Neural progenitor cell (in vitro differentiated cells): ENCODE results near the gene HIRA. TPM values are rescaled to one million over a fixed set of nuclear protein-coding genes. Genes with fewer than 3 reads are reported as not detected.

ENCODE experiments used
- DNase-seq: peaks from one replicate; pipeline ENCODE4 v3.0.0-alpha.2; 2016; ENCODE audit warnings: low spot score
- H2AFZ ChIP-seq: fragments of 200-600 bp; sonication (generic); replicated peaks from 2 replicates; pipeline ENCODE4 v1.6.1; 2016; ENCODE audit warnings: antibody characterized with exemption
- H3F3A ChIP-seq: fragments of 200-600 bp; sonication (generic); 2 replicates; pipeline ENCODE4 v1.6.1; 2016; ENCODE audit warnings: antibody characterized with exemption, low read depth
- H3K27ac ChIP-seq: fragments of 200-600 bp; sonication (generic); 2 replicates; pipeline ENCODE4 v1.5.1; 2016; ENCODE audit warnings: mild to moderate bottlenecking
- H3K27me3 ChIP-seq: fragments of 200-600 bp; sonication (generic); 2 replicates; pipeline ENCODE4 v1.6.1; 2016; ENCODE audit warnings: mild to moderate bottlenecking, moderate library complexity
- H3K36me3 ChIP-seq: fragments of 200-600 bp; sonication (generic); 2 replicates; pipeline ENCODE4 v1.5.1; 2016
- H3K4me1 ChIP-seq: fragments of 200-600 bp; sonication (generic); 2 replicates; pipeline ENCODE4 v1.6.1; 2016; ENCODE audit warnings: mixed run types
- H3K4me2 ChIP-seq: fragments of 200-600 bp; sonication (generic); 2 replicates; pipeline ENCODE4 v1.6.1; 2016
- H3K4me3 ChIP-seq: fragments of 200-600 bp; sonication (generic); 2 replicates; pipeline ENCODE4 v1.5.1; 2016
- H3K79me2 ChIP-seq: fragments of 200-600 bp; sonication (generic); 2 replicates; pipeline ENCODE4 v1.6.1; 2016; ENCODE audit warnings: low read depth
- H3K9ac ChIP-seq: fragments of 200-600 bp; sonication (generic); 2 replicates; pipeline ENCODE4 v1.6.1; 2016
- H3K9me3 ChIP-seq: fragments of 200-600 bp; sonication (generic); 2 replicates; pipeline ENCODE4 v1.5.1; 2016; ENCODE audit warnings: low read depth
- H4K20me1 ChIP-seq: fragments of 200-600 bp; sonication (generic); 2 replicates; pipeline ENCODE4 v1.6.1; 2016; ENCODE audit warnings: low read depth
- H3K27ac Mint-ChIP-seq: 3 replicates; pipeline ENCODE4 v1.8.0; 2021; ENCODE audit warnings: mixed read lengths
- H3K27me3 Mint-ChIP-seq: 2 replicates; pipeline ENCODE4 v1.8.0; 2022; ENCODE audit warnings: low read depth, mild to moderate bottlenecking, inconsistent platforms, moderate library complexity, mixed read lengths; ENCODE audit not compliant: insufficient read depth
- H3K36me3 Mint-ChIP-seq: 3 replicates; pipeline ENCODE4 v1.8.0; 2021; ENCODE audit warnings: mixed read lengths
- H3K4me1 Mint-ChIP-seq: 3 replicates; pipeline ENCODE4 v1.8.0; 2021; ENCODE audit warnings: mixed read lengths
- H3K4me3 Mint-ChIP-seq: 3 replicates; pipeline ENCODE4 v1.8.0; 2021; ENCODE audit warnings: mild to moderate bottlenecking, moderate library complexity, mixed read lengths
- H3K9me3 Mint-ChIP-seq: 3 replicates; pipeline ENCODE4 v1.8.0; 2020; ENCODE audit warnings: mixed read lengths
- EZH2 ChIP-seq: fragments of 200-600 bp; sonication (generic); IDR thresholded peaks from 2 replicates; pipeline ENCODE4 v1.6.1; 2017; ENCODE audit warnings: antibody characterized with exemption, mild to moderate bottlenecking, moderate library complexity
- EZH2phosphoT487 ChIP-seq: fragments of 200-600 bp; sonication (generic); IDR thresholded peaks from 2 replicates; pipeline ENCODE4 v1.6.1; 2017; ENCODE audit warnings: antibody characterized with exemption
- total RNA-seq: library from RNA; depleted of rRNA; stranded (reverse); fragments of >200 nt; gene quantifications from 2 replicates; pipeline ENCODE4 v1.2.3, GENCODE V29; 2015; ENCODE audit warnings: low replicate concordance
- TF ChIP-seq, protein P1 (sequence below): fragments of 200-600 bp; sonication (generic); IDR thresholded peaks from 2 replicates; pipeline ENCODE4 v1.5.1; 2017; ENCODE audit warnings: antibody characterized with exemption, mild to moderate bottlenecking

Gene HIRA
- total RNA-seq, 1 donor from 2014 or later: 18.9 TPM

DNA sequence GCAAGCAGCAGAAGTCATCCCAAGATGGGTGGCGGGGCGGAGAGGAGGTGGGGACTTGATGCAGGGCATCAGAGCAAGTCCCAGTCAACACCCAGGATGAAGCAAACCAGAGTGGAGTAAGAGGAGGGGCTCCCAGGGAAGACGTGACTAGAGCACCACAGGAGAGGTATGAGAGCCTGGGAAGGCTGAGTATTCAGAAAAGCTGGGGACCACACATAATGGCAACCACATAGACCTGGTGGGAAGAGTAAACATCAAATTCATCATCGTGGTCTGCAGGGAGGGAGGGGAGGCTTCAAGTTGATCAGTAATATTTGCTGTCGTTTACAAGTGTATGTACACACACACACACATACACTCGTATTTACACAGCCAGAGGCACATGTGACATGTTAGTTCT lies 79.3 kb downstream of the HIRA start:
- Mint-ChIP-seq H3K36me3 (peaks cover 39% of the 10 kb centered on the region), H3K27me3 (no peaks in the 10 kb centered on the region), H3K4me3 (no peak overlapping the region), H3K4me1 (no peaks in the 10 kb centered on the region), H3K27ac (no peak overlapping the region), H3K9me3 (no peaks in the 10 kb centered on the region)
- TF ChIP-seq, protein P1, sequence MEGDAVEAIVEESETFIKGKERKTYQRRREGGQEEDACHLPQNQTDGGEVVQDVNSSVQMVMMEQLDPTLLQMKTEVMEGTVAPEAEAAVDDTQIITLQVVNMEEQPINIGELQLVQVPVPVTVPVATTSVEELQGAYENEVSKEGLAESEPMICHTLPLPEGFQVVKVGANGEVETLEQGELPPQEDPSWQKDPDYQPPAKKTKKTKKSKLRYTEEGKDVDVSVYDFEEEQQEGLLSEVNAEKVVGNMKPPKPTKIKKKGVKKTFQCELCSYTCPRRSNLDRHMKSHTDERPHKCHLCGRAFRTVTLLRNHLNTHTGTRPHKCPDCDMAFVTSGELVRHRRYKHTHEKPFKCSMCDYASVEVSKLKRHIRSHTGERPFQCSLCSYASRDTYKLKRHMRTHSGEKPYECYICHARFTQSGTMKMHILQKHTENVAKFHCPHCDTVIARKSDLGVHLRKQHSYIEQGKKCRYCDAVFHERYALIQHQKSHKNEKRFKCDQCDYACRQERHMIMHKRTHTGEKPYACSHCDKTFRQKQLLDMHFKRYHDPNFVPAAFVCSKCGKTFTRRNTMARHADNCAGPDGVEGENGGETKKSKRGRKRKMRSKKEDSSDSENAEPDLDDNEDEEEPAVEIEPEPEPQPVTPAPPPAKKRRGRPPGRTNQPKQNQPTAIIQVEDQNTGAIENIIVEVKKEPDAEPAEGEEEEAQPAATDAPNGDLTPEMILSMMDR: no peak
- TF ChIP-seq EZH2 (no peak), EZH2phosphoT487 (no peak)
- H3K4me1 ChIP-seq: no peaks in the 10 kb centered on the region
- no peaks in the 10 kb centered on the region for H3K36me3 ChIP-seq
- H3K79me2 ChIP-seq: no peaks in the 10 kb centered on the region
- no peak overlapping the region for H3K9ac ChIP-seq
- no peaks in the 10 kb centered on the region for H3K27me3 ChIP-seq
- H3K27ac ChIP-seq: no peak overlapping the region
- H4K20me1 ChIP-seq: no peaks in the 10 kb centered on the region
- H3K4me3 ChIP-seq: no peak overlapping the region
- H3F3A ChIP-seq: no peaks in the 10 kb centered on the region
- no peaks in the 10 kb centered on the region for H3K9me3 ChIP-seq
- H2AFZ ChIP-seq: no peak overlapping the region
- H3K4me2 ChIP-seq: no peak overlapping the region
- no peak for DNase-seq

DNA sequence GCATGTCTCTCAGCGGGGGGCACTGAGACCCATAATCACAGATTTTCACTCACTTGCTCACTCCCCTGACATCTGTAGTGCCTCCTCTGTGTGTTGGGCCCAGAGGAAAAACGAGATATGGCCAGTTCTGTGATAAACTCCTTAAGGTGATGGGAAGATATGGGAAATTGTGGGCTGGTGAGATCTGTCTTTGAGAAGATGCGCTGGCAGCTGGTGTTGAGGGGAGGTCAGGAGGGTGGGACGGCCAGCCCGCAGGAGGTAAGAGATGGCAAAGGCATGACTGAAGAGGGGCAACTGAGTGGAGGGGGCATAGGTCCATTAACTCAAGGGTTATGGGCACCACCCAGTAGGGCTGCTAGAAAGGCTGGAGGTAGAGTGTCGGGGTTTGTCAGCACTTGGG lies 79.9 kb downstream of the HIRA start:
- H4K20me1 ChIP-seq: no peaks in the 10 kb centered on the region
- H3K27me3 ChIP-seq: no peaks in the 10 kb centered on the region
- H3K4me1 ChIP-seq: no peaks in the 10 kb centered on the region
- DNase-seq: no peak
- no peaks in the 10 kb centered on the region for H3K79me2 ChIP-seq
- H2AFZ ChIP-seq: no peak overlapping the region
- Mint-ChIP-seq H3K4me3 (no peak overlapping the region), H3K27ac (no peak overlapping the region), H3K9me3 (no peaks in the 10 kb centered on the region), H3K36me3 (peaks cover 44% of the 10 kb centered on the region), H3K4me1 (no peaks in the 10 kb centered on the region), H3K27me3 (no peaks in the 10 kb centered on the region)
- no peaks in the 10 kb centered on the region for H3K9me3 ChIP-seq
- no peak overlapping the region for H3K4me2 ChIP-seq
- H3K9ac ChIP-seq: no peak overlapping the region
- H3K4me3 ChIP-seq: no peak overlapping the region
- no peaks in the 10 kb centered on the region for H3K36me3 ChIP-seq
- TF ChIP-seq, protein P1: no peak
- no peak for TF ChIP-seq EZH2
- no peak for TF ChIP-seq EZH2phosphoT487
- H3K27ac ChIP-seq: no peak overlapping the region
- no peaks in the 10 kb centered on the region for H3F3A ChIP-seq

DNA sequence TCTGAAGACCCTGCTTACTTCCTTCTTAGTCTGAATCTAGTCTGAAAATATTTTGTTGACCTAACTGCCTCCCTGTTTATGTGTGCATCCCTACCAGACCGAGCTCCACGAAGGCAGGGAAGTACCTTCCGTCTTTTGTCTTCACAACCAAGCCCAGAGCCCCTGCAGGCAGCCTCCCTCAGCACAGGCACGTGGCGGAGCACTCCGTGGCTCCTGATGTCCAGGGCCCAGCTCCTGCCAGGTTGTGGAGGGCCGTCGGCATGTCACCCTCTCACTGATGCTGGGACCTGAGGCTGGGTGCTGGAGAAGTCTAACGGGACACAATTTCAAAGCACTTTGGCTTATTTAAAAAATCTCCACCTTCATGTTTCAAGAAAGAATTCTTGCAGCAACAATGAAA lies 80.6 kb downstream of the HIRA start:
- H2AFZ ChIP-seq: no peak overlapping the region
- no peaks in the 10 kb centered on the region for H3K79me2 ChIP-seq
- H4K20me1 ChIP-seq: no peaks in the 10 kb centered on the region
- DNase-seq: no peak
- H3K4me1 Mint-ChIP-seq: no peaks in the 10 kb centered on the region
- peaks cover 2% of the 10 kb centered on the region for H3K9me3 Mint-ChIP-seq
- H3K36me3 ChIP-seq: no peaks in the 10 kb centered on the region
- H3K4me1 ChIP-seq: no peaks in the 10 kb centered on the region
- no peaks in the 10 kb centered on the region for H3K27me3 Mint-ChIP-seq
- no peaks in the 10 kb centered on the region for H3F3A ChIP-seq
- TF ChIP-seq EZH2: no peak
- no peak for TF ChIP-seq EZH2phosphoT487
- TF ChIP-seq, protein P1: no peak
- no peak overlapping the region for H3K27ac ChIP-seq
- H3K4me3 Mint-ChIP-seq: no peak overlapping the region
- H3K4me2 ChIP-seq: no peak overlapping the region
- no peak overlapping the region for H3K27ac Mint-ChIP-seq
- H3K27me3 ChIP-seq: no peaks in the 10 kb centered on the region
- no peak overlapping the region for H3K9ac ChIP-seq
- no peak overlapping the region for H3K4me3 ChIP-seq
- H3K36me3 Mint-ChIP-seq: peaks cover 51% of the 10 kb centered on the region
- H3K9me3 ChIP-seq: no peaks in the 10 kb centered on the region

DNA sequence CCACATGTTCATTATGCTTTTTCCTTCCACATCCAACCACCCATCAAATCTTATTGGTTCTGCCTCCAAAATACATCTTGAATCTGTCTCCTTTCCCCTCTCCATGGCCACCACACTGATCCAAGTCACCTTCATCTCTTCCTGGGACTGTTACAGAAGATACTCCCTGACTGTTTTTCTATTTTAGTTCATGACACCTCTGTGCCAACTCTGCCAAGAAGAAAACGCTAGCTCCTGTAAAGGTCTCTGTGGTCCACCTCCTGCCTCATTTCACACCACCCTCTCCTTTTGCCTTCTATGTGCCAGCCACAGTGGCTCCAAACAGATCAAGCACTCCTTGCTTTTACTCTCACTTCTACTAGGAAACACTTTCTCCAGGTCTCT lies 81.1 kb downstream of the HIRA start:
- H3K36me3 Mint-ChIP-seq: peaks cover 53% of the 10 kb centered on the region

More for the DNA sequence above, 81.1 kb downstream of the HIRA start:
- H3K9me3 Mint-ChIP-seq: peaks cover 2% of the 10 kb centered on the region
- H3K4me1 Mint-ChIP-seq: no peaks in the 10 kb centered on the region
- DNase-seq: no peak
- TF ChIP-seq, protein P1: no peak
- TF ChIP-seq EZH2phosphoT487 (no peak), EZH2 (no peak)
- no peak overlapping the region for H3K27ac Mint-ChIP-seq
- Histone ChIP-seq H3K79me2 (no peaks in the 10 kb centered on the region), H3K36me3 (no peaks in the 10 kb centered on the region), H3K4me1 (no peaks in the 10 kb centered on the region), H3K9ac (no peak overlapping the region), H3K27ac (no peak overlapping the region), H2AFZ (no peak overlapping the region), H4K20me1 (no peaks in the 10 kb centered on the region), H3K27me3 (no peaks in the 10 kb centered on the region), H3K4me2 (no peak overlapping the region), H3K9me3 (no peaks in the 10 kb centered on the region), H3F3A (no peaks in the 10 kb centered on the region), H3K4me3 (no peak overlapping the region)
- H3K4me3 Mint-ChIP-seq: no peak overlapping the region
- H3K27me3 Mint-ChIP-seq: no peaks in the 10 kb centered on the region
